CD4-positive, alpha-beta memory T cell (primary cell): Measurements from ENCODE around the gene HPCAL4. TPM values are rescaled to one million over a fixed set of nuclear protein-coding genes. Genes with fewer than 3 reads are reported as not detected.
A peak's percentile ranks its signal among the peaks of the same experiment; 100 is the strongest.

ENCODE experiments used
- CTCF ChIA-PET: fragments of 350-600 bp; sonication (Branson Sonifier 250); formaldehyde crosslinking; loops from one replicate; lab custom pipeline; 2021; ENCODE audit warnings: inconsistent platforms; ENCODE audit not compliant: partially characterized antibody; lab: Charles Lee
- POLR2A ChIA-PET: fragments of 350-600 bp; sonication (Branson Sonifier 250); formaldehyde crosslinking; loops from one replicate; lab custom pipeline; 2021; ENCODE audit not compliant: partially characterized antibody; lab: Charles Lee
- DNase-seq, 5 donors: peaks; one replicate each; pipeline versions ENCODE4 v3.0.0 to v3.0.0-alpha.2; 2020 to 2022; ENCODE audit warnings: mixed read lengths in 1 of 5
- H3K27ac ChIP-seq: one replicate; pipeline ENCODE4 v1.7.0; 2013; ENCODE audit warnings: low read depth, low read length
- H3K27me3 ChIP-seq: 2 replicates; pipeline ENCODE4 v1.7.0; 2013; ENCODE audit warnings: mild to moderate bottlenecking, low read length, moderate library complexity; ENCODE audit not compliant: insufficient read depth
- H3K36me3 ChIP-seq: 2 replicates; pipeline ENCODE4 v1.7.0; 2013; ENCODE audit warnings: mild to moderate bottlenecking, low read length, moderate library complexity; ENCODE audit not compliant: insufficient read depth
- H3K4me1 ChIP-seq: 2 replicates; pipeline ENCODE4 v1.7.0; 2013; ENCODE audit warnings: mild to moderate bottlenecking, low read length, moderate library complexity; ENCODE audit not compliant: insufficient read depth
- H3K4me3 ChIP-seq, 2 donors: one replicate each; pipeline ENCODE4 v1.7.0; 2013; ENCODE audit warnings: low read length in 2 of 2, mild to moderate bottlenecking in 1 of 2
- H3K9me3 ChIP-seq, 2 donors: one replicate each; pipeline ENCODE4 v1.7.0; 2013; ENCODE audit warnings: low read length in 2 of 2, control low read depth in 1 of 2; ENCODE audit not compliant: control insufficient read depth in 1 of 2
- H3K27ac Mint-ChIP-seq, 7 donors: one replicate each; pipeline ENCODE4 v1.8.0; 2020 to 2021; ENCODE audit warnings: mixed read lengths in 7 of 7, mild to moderate bottlenecking in 6 of 7, inconsistent platforms in 3 of 7, moderate library complexity in 3 of 7
- H3K27me3 Mint-ChIP-seq, 2 donors: one replicate each; pipeline ENCODE4 v1.8.0; 2020 to 2021; ENCODE audit warnings: mixed read lengths in 2 of 2
- H3K36me3 Mint-ChIP-seq, 2 donors: one replicate each; pipeline ENCODE4 v1.8.0; 2020 to 2021; ENCODE audit warnings: mixed read lengths in 2 of 2, inconsistent platforms in 1 of 2, mild to moderate bottlenecking in 1 of 2
- H3K4me1 Mint-ChIP-seq, 4 donors: one replicate each; pipeline ENCODE4 v1.8.0; 2020 to 2021; ENCODE audit warnings: mixed read lengths in 4 of 4, mild to moderate bottlenecking in 1 of 4
- H3K4me3 Mint-ChIP-seq, 8 donors: one replicate each; pipeline ENCODE4 v1.8.0; 2020 to 2021; ENCODE audit warnings: mixed read lengths in 8 of 8, mild to moderate bottlenecking in 7 of 8, moderate library complexity in 6 of 8, inconsistent platforms in 3 of 8
- H3K9me3 Mint-ChIP-seq, 8 donors: one replicate each; pipeline ENCODE4 v1.8.0; 2020 to 2021; ENCODE audit warnings: mixed read lengths in 8 of 8, mild to moderate bottlenecking in 5 of 8, inconsistent platforms in 3 of 8, moderate library complexity in 1 of 8
- intact Hi-C: fragments of 100-400 bp; cut with micrococcal nuclease; formaldehyde crosslinking; loops from one replicate; pipeline ENCODE4 v1.15.1; 2023
- polyA plus RNA-seq, 2 donors: library from polyadenylated mRNA; unstranded; fragments of 300-500 nt; fragmentation: Illumina TruSeq; gene quantifications; one replicate each; pipeline ENCODE4 v1.2.3, GENCODE V29; 2021
- total RNA-seq, 2 experiments: library from RNA; stranded (reverse); gene quantifications; one replicate each; pipeline ENCODE4 v1.2.3, GENCODE V29; 2021

The HPCAL4 gene
- total and polyA plus RNA-seq, 4 experiments from 2014 or later: 8.9 to 32.4 (median 20.7) TPM

DNA sequence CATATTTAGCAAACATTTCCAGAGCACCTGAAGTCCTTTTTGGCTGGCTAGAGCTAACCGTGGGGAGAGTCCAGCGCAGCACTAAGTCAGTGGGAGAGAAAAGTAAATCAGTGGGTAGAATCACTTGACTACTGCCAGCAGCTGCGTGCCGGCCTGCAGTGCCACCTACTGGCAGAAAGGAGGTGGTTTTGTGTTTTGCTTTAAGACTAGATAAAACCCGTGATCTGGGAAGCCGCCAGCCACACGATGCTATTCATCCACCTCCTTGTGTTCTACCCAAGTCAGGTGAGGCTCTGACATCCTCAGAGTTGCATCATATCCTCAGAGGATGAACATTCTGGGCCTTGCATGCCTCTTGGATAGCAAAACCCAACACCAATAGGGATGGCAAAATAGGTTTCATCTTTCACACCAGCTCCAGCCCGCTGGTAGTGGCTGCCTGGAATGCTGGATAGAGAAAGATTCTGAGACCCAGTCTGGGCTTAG, 37.6 kb downstream of the HPCAL4 start:
- no peaks in the 10 kb centered on the region for H3K9me3 ChIP-seq
- no peak overlapping the region for H3K4me3 ChIP-seq
- no peaks in the 10 kb centered on the region for H3K36me3 ChIP-seq
- CTCF ChIA-PET: interaction anchor here (0.5 to 12.4 kb wide), 14 partner anchors 8 to 555 kb away, joined by 3 to 280 read pairs (median 5); no protein-coding TSS in a partner anchor
- Mint-ChIP-seq H3K4me3 (peak overlapping the region in 1 of 8 donors; percentile 3), H3K27ac (no peak overlapping the region), H3K27me3 (peaks cover 2 to 7% of the 10 kb centered on the region in 2 donors), H3K9me3 (peaks cover 0 to 3% (median 0%) of the 10 kb centered on the region in 8 donors), H3K36me3 (no peaks in the 10 kb centered on the region), H3K4me1 (peaks cover 4 to 11% (median 8%) of the 10 kb centered on the region in 4 donors)
- intact Hi-C loops: loop anchor here (1.0 kb wide), 3 partner anchors 47 to 555 kb away; no protein-coding TSS in a partner anchor
- no peaks in the 10 kb centered on the region for H3K27me3 ChIP-seq
- no peak overlapping the region for H3K27ac ChIP-seq
- peaks cover 5% of the 10 kb centered on the region for H3K4me1 ChIP-seq
- POLR2A ChIA-PET: interaction anchor here (1.1 to 1.4 kb wide), 2 partner anchors 19 to 47 kb away, joined by 3 read pairs; partner anchors contain the start of gene NT5C1A
- peak; percentile 65 to 74 (median 71) for DNase-seq

DNA sequence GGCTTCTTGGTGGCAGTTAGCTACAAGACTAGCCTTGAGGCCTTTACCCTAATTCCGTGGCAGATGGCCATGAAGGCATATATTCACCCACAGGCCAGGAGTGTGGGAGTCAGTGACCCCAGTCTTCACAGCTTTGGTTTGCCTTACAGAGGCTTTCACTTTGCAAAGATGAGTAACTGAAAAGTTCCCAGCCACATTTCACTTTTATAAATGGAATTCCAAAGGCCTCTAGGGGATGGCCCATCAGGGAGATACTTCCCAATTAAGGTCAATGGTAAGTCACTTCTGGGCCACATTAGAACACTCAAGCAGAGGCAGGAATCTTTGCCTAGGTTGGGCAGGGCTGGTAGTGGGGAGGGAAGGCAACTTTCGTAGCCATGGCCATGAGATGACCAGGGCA, 38.7 kb downstream of the HPCAL4 start:
- Histone ChIP-seq H3K36me3 (no peaks in the 10 kb centered on the region), H3K4me3 (no peak overlapping the region), H3K27ac (no peak overlapping the region), H3K27me3 (no peaks in the 10 kb centered on the region), H3K9me3 (no peaks in the 10 kb centered on the region), H3K4me1 (peaks cover 5% of the 10 kb centered on the region)
- ChIA-PET CTCF (interaction anchor here (0.9 to 12.4 kb wide), 6 partner anchors 9 to 66 kb away, joined by 3 to 280 read pairs (median 6); no protein-coding TSS in a partner anchor), POLR2A (no interaction called here)
- DNase-seq: no peak
- H3K27ac Mint-ChIP-seq: no peak overlapping the region
- H3K27me3 Mint-ChIP-seq: peaks cover 2 to 4% of the 10 kb centered on the region in 2 donors
- peaks cover 0 to 3% (median 0%) of the 10 kb centered on the region in 8 donors for H3K9me3 Mint-ChIP-seq
- H3K4me1 Mint-ChIP-seq: peaks cover 0 to 5% (median 3%) of the 10 kb centered on the region in 4 donors
- intact Hi-C loops: no loop called here
- no peaks in the 10 kb centered on the region for H3K36me3 Mint-ChIP-seq
- H3K4me3 Mint-ChIP-seq: no peak overlapping the region

DNA sequence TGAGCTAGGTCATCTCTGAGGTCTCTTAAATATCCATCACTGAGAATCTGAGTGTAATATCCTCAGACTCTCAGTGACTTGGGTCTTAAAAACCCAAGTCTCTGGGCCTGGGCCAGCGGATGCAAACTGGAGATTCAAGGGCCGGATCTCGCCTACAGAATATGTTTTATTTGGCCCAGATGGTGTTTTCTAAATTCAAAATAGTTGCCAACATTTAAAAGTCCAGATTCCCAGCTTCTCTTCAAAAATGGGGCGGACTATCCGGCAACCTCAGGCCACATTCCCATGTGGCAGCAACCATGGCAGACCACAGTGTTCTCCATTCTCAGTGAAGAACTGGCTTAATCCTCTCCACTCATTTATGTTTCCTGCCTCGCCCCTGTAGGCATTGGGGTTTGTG, 39.1 kb downstream of the HPCAL4 start:
- Histone ChIP-seq H3K9me3 (no peaks in the 10 kb centered on the region), H3K27ac (no peak overlapping the region), H3K4me3 (no peak overlapping the region), H3K4me1 (peaks cover 5% of the 10 kb centered on the region), H3K36me3 (no peaks in the 10 kb centered on the region), H3K27me3 (no peaks in the 10 kb centered on the region)
- Mint-ChIP-seq H3K27ac (no peak overlapping the region), H3K36me3 (no peaks in the 10 kb centered on the region), H3K9me3 (peaks cover 0 to 1% (median 0%) of the 10 kb centered on the region in 8 donors), H3K4me1 (peaks cover 0 to 5% (median 3%) of the 10 kb centered on the region in 4 donors), H3K27me3 (peaks cover 2 to 4% of the 10 kb centered on the region in 2 donors), H3K4me3 (no peak overlapping the region)
- ChIA-PET POLR2A (no interaction called here), CTCF (interaction anchor here (1.2 to 12.4 kb wide), 4 partner anchors 10 to 43 kb away, joined by 4 to 280 read pairs (median 6); no protein-coding TSS in a partner anchor)
- intact Hi-C loops: no loop called here
- no peak for DNase-seq

DNA sequence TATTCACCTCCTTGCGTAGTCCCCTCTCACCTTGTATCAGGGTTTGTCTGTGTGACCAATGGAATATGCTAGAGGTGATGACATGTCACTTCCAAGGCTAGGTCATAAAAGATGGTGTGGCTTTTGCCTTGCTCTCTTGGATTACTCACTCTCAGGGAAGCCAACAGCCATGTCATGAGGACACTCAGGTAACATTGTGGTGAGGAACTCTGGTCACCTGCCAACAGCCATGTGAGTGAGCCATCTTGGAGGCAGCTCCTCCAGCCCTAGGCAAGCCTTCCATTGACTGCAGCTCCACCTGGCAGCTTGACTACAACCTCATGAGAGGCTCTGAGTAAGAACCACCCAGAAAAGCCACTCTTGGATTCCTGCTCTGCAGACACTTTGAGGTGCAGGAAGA, 40.8 kb downstream of the HPCAL4 start:
- CTCF ChIA-PET: interaction anchor here (0.7 to 12.4 kb wide), 2 partner anchors 9 to 42 kb away, joined by 3 to 280 read pairs; no protein-coding TSS in a partner anchor
- intact Hi-C loops: no loop called here

DNA sequence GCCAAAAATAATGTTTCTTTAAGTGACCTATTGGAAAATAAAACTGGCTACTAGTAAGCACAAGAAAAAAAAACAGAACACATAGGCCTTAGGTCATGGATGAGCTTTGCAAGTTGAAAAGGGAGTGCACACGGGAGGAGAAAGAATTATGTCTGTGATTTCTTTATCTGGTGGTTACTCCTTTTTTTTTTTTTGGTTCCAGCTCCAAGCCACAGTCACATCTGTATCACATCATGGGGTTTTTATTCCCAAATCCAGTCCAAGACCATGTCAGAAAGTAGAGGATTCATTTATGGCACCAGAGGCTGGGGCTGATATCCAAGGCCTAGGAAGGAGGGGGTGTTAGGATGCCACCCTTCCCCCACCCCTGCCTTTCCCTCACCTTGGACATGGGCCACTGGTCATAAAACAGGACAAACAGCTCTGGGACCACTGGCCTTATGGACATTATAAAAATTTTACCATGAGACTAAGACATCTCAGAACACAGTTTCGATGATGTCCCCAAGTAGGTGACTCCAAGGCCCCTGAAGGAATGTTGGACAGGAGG, 41.5 kb downstream of the HPCAL4 start:
- H3K36me3 ChIP-seq: no peaks in the 10 kb centered on the region
- H3K4me3 ChIP-seq: no peak overlapping the region
- Mint-ChIP-seq H3K36me3 (no peaks in the 10 kb centered on the region), H3K4me3 (no peak overlapping the region), H3K4me1 (peaks cover 0 to 5% (median 3%) of the 10 kb centered on the region in 4 donors), H3K9me3 (peaks cover 0 to 1% (median 0%) of the 10 kb centered on the region in 8 donors), H3K27ac (no peak overlapping the region), H3K27me3 (peaks cover 2 to 4% of the 10 kb centered on the region in 2 donors)
- no peaks in the 10 kb centered on the region for H3K9me3 ChIP-seq
- intact Hi-C loops: no loop called here
- DNase-seq: no peak
- H3K27ac ChIP-seq: no peak overlapping the region
- peaks cover 5% of the 10 kb centered on the region for H3K4me1 ChIP-seq
- CTCF ChIA-PET: interaction anchor here (1.3 to 12.4 kb wide), 3 partner anchors 9 to 52 kb away, joined by 4 to 280 read pairs (median 39); no protein-coding TSS in a partner anchor
- H3K27me3 ChIP-seq: no peaks in the 10 kb centered on the region
- POLR2A ChIA-PET: no interaction called here

More for the DNA sequence above, 40.8 kb downstream of the HPCAL4 start:
- Mint-ChIP-seq H3K4me3 (no peak overlapping the region), H3K27me3 (peaks cover 2 to 4% of the 10 kb centered on the region in 2 donors), H3K36me3 (no peaks in the 10 kb centered on the region), H3K9me3 (peaks cover 0 to 1% (median 0%) of the 10 kb centered on the region in 8 donors), H3K27ac (no peak overlapping the region), H3K4me1 (peaks cover 0 to 5% (median 3%) of the 10 kb centered on the region in 4 donors)
- POLR2A ChIA-PET: no interaction called here
- H3K36me3 ChIP-seq: no peaks in the 10 kb centered on the region
- H3K9me3 ChIP-seq: no peaks in the 10 kb centered on the region
- H3K4me3 ChIP-seq: no peak overlapping the region
- no peak for DNase-seq
- no peaks in the 10 kb centered on the region for H3K27me3 ChIP-seq
- H3K4me1 ChIP-seq: peaks cover 5% of the 10 kb centered on the region
- no peak overlapping the region for H3K27ac ChIP-seq

DNA sequence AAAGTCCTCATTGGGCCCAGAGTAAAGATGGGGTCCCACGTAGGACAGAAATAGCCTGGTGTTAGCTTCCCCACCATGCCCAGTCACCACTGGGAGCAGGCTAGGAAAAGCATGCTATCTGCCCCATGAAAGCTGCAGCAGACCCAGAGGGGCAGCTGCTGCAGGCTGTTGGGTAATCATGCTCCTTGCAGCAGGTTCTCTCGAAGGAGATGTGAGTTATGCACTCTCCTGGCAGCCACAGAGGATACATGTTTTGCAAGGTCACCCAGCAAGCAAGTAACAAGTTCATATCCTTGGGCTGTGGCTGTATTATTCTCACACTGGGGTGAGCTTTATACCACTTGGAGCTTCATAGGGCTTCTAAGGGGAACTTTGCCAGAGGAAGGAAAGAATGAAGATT, 42.7 kb downstream of the HPCAL4 start:
- Histone ChIP-seq H3K4me1 (peaks cover 2% of the 10 kb centered on the region), H3K9me3 (no peaks in the 10 kb centered on the region), H3K4me3 (no peak overlapping the region), H3K27ac (no peak overlapping the region), H3K27me3 (no peaks in the 10 kb centered on the region), H3K36me3 (no peaks in the 10 kb centered on the region)
- Mint-ChIP-seq H3K4me3 (no peak overlapping the region), H3K27me3 (peaks cover 0 to 2% of the 10 kb centered on the region in 2 donors), H3K9me3 (peaks cover 0 to 1% (median 0%) of the 10 kb centered on the region in 8 donors), H3K4me1 (peaks cover 0 to 4% (median 2%) of the 10 kb centered on the region in 4 donors), H3K36me3 (no peaks in the 10 kb centered on the region), H3K27ac (no peak overlapping the region)
- intact Hi-C loops: no loop called here
- POLR2A ChIA-PET: no interaction called here
- no peak for DNase-seq
- CTCF ChIA-PET: interaction anchor here (1.3 to 4.4 kb wide), 5 partner anchors 10 to 53 kb away, joined by 4 to 39 read pairs (median 13); no protein-coding TSS in a partner anchor

DNA sequence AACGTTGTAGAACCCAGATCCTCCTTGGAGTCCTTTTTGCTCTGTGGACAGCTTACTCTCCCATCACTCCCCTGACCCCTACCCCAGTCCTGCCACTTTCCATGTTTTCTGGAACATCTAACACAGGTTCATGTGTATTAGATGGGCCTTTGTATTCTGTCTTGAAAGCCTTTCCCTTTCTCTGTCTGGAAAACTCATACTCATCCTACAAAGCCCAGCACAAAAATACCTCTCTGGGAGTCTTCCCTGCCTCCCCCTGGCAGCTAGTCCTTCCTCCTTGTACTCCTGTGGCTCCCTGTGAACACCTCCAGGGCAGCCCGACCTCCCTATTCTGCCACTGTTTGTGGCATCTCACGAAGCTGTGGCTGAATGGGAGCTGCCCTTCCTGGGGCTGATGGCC, 44.0 kb downstream of the HPCAL4 start:
- no peaks in the 10 kb centered on the region for H3K36me3 ChIP-seq
- intact Hi-C loops: no loop called here
- no peak overlapping the region for H3K27ac ChIP-seq
- H3K27me3 ChIP-seq: no peaks in the 10 kb centered on the region
- no peak overlapping the region for H3K27ac Mint-ChIP-seq
- DNase-seq: no peak
- H3K36me3 Mint-ChIP-seq: no peaks in the 10 kb centered on the region
- H3K4me3 Mint-ChIP-seq: no peak overlapping the region
- H3K4me3 ChIP-seq: no peak overlapping the region
- H3K27me3 Mint-ChIP-seq: no peaks in the 10 kb centered on the region
- no peaks in the 10 kb centered on the region for H3K4me1 Mint-ChIP-seq
- ChIA-PET POLR2A (no interaction called here), CTCF (interaction anchor here (1.7 to 4.4 kb wide), 4 partner anchors 12 to 41 kb away, joined by 5 to 39 read pairs (median 17); no protein-coding TSS in a partner anchor)
- peaks cover 0 to 4% (median 0%) of the 10 kb centered on the region in 8 donors for H3K9me3 Mint-ChIP-seq
- no peaks in the 10 kb centered on the region for H3K9me3 ChIP-seq
- no peaks in the 10 kb centered on the region for H3K4me1 ChIP-seq
